GM12874 (cell line): ENCODE results near the gene SNRPN.

ENCODE experiments used
- CTCF ChIP-seq: IDR thresholded peaks from 2 replicates; pipeline ENCODE4 v1.5.1; 2011; ENCODE audit warnings: low read depth, mild to moderate bottlenecking, control low read depth, low read length, moderate library complexity; ENCODE audit not compliant: insufficient read depth

SNRPN gene

GRCh38 chr15:24985224-24985623, 30.4 kb downstream of the SNRPN start:
- TF ChIP-seq CTCF: no peak

DNA sequence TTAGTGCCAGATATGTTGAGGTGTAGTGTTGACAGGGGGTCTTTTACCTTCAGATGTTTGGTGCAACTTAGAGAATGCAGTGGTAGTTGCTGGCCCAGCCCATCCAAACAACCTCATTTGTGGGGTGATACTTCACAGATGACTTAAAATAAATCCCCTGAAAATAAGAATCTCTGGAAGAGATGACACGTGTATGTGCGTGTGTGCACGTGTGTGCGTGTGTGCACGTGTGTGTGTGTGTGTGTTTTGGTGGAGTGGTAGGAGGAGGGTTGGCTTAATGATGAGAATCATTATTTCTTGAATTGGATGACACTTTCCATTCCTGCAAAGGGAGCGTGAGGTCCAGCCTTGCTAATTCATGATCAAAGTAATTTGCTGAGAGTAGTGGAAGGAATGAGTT, 31.9 kb downstream of the SNRPN start:
- no peak for TF ChIP-seq CTCF

GRCh38 chr15:25019434-25019833, 64.6 kb downstream of the SNRPN start:
- TF ChIP-seq CTCF: no peak

DNA sequence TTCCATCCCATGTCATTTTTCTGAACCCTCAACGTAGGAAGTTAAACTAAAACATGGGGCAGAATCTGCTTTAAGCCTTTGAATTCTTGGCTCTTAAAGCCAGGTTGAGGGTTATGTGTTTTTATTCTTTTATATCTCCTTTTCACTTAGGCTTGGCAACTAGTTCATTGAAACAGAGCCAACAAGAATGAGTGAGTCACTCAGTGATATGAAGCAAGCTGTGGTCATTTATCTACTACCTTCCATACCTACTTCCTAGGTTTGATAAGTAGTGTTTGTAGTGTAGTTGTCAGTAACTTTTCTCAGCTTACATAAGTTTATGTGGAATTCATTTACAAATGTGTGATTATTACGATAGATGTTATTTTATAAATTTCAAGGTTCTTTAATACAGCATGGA, 67.4 kb downstream of the SNRPN start:
- no peak for TF ChIP-seq CTCF
